CD4-positive, alpha-beta memory T cell (primary cell): Measurements from ENCODE around the gene CAPSL. TPM values are rescaled to one million over a fixed set of nuclear protein-coding genes. Genes with fewer than 3 reads are reported as not detected.

Source experiments
- polyA plus RNA-seq, 2 donors: library from polyadenylated mRNA; unstranded; fragments of 300-500 nt; fragmentation: Illumina TruSeq; gene quantifications; one replicate each; pipeline ENCODE4 v1.2.3, GENCODE V29; 2021
- total RNA-seq, 2 experiments: library from RNA; stranded (reverse); gene quantifications; one replicate each; pipeline ENCODE4 v1.2.3, GENCODE V29; 2021

CAPSL gene
- total and polyA plus RNA-seq, 4 experiments from 2014 or later = not detected

Other genes starting within 250 kb of the CAPSL start
- 1,000 to 10,000 TPM; 2,390 to 2,440 TPM for gene IL7R, start 81.7 kb downstream of the CAPSL start, total RNA-seq
- 1,000 to 10,000 TPM in 1 of 2 donors, 100 to 1,000 TPM in 1; 514 to 1,212 TPM for gene IL7R, start 81.7 kb downstream of the CAPSL start, polyA plus RNA-seq
- not detected for gene UGT3A1, start 52.8 kb upstream of the CAPSL start, total RNA-seq
- gene UGT3A1, start 52.8 kb upstream of the CAPSL start, polyA plus RNA-seq = not detected
- gene UGT3A2, start 128.3 kb upstream of the CAPSL start, total RNA-seq = not detected
- under 1 TPM in 1 of 2 donors, not detected in 1; 0.17 TPM for gene UGT3A2, start 128.3 kb upstream of the CAPSL start, polyA plus RNA-seq
- gene LMBRD2, start 213.3 kb upstream of the CAPSL start, total RNA-seq = 10 to 100 TPM; 16.0 to 16.6 TPM
- gene LMBRD2, start 213.3 kb upstream of the CAPSL start, polyA plus RNA-seq = 1 to 10 TPM; 3.0 to 4.1 TPM
- gene SKP2, start 213.5 kb upstream of the CAPSL start, total RNA-seq = 10 to 100 TPM; 21.0 to 23.9 TPM
- gene SKP2, start 213.5 kb upstream of the CAPSL start, polyA plus RNA-seq = 10 to 100 TPM; 18.3 to 19.2 TPM